ENCODE data around the gene ZNF750.

Gene ZNF750

GRCh38 chr17:82822281-82822680 is 17.5 kb downstream of the ZNF750 start:
- no peak for DNase-seq (ENCODE audit: low read depth)
- TF ChIP-seq MYC (IDR thresholded peaks at IDR 0.05; ENCODE audit: low read depth, low read length) (no peak), CTCF (IDR thresholded peaks at IDR 0.05; ENCODE audit: low read depth, low read length) (no peak), POLR2A (IDR thresholded peaks at IDR 0.05; ENCODE audit: extremely low read depth, insufficient read length) (no peak)
- TF ChIP-seq, protein P1, sequence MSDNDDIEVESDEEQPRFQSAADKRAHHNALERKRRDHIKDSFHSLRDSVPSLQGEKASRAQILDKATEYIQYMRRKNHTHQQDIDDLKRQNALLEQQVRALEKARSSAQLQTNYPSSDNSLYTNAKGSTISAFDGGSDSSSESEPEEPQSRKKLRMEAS (IDR thresholded peaks at IDR 0.05; ENCODE audit: low read depth, low read length), result no peak

GRCh38 chr17:82821554-82821953 is 18.3 kb downstream of the ZNF750 start:
- no peak for DNase-seq (ENCODE audit: low read depth)
- H3K4me3 ChIP-seq (ENCODE audit: low read depth, low read length), result no peak overlapping the region
- TF ChIP-seq MYC (IDR thresholded peaks at IDR 0.05; ENCODE audit: low read depth, low read length) (no peak), CTCF (IDR thresholded peaks at IDR 0.05; ENCODE audit: low read depth, low read length) (no peak), POLR2A (IDR thresholded peaks at IDR 0.05; ENCODE audit: extremely low read depth, insufficient read length) (no peak)
- TF ChIP-seq, protein P1 (IDR thresholded peaks at IDR 0.05; ENCODE audit: low read depth, low read length), result no peak

More at GRCh38 chr17:82822281-82822680, 17.5 kb downstream of the ZNF750 start:
- no peak overlapping the region for H3K4me3 ChIP-seq (ENCODE audit: low read depth, low read length)

GRCh38 chr17:82820278-82821251 is 19.3 kb downstream of the ZNF750 start:
- TF ChIP-seq MYC (IDR thresholded peaks at IDR 0.05; ENCODE audit: low read depth, low read length) (no peak), POLR2A (IDR thresholded peaks at IDR 0.05; ENCODE audit: extremely low read depth, insufficient read length) (no peak), CTCF (IDR thresholded peaks at IDR 0.05; ENCODE audit: low read depth, low read length) (no peak)
- TF ChIP-seq, protein P1 (IDR thresholded peaks at IDR 0.05; ENCODE audit: low read depth, low read length), result no peak
- DNase-seq (ENCODE audit: low read depth), result no peak
- H3K4me3 ChIP-seq (ENCODE audit: low read depth, low read length), result no peak overlapping the region

DNA sequence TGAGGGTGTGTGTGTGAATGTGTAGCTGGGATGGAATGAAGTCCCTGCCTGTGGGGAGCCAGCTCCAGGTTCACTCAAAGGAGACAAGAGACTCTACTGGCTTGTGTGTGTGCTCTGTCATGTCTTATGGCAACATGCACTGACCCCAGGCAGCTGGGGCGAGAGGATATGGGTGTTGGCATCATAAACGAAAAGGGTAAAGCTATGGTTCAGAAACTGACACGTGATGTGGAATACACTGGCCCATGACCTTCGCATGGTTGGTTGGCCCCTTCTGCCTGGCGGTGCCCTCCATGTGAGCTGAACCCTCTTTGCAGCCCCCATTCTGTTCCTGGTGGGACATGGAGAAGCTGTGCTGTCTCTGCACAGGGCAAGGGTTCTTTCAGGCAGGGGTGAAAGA is 21.9 kb downstream of the ZNF750 start:
- DNase-seq (ENCODE audit: low read depth), result no peak
- no peak overlapping the region for H3K4me3 ChIP-seq (ENCODE audit: low read depth, low read length)
- no peak for TF ChIP-seq CTCF (IDR thresholded peaks at IDR 0.05; ENCODE audit: low read depth, low read length)
- TF ChIP-seq MYC (IDR thresholded peaks at IDR 0.05; ENCODE audit: low read depth, low read length), result no peak
- TF ChIP-seq, protein P1 (IDR thresholded peaks at IDR 0.05; ENCODE audit: low read depth, low read length), result no peak
- TF ChIP-seq POLR2A (IDR thresholded peaks at IDR 0.05; ENCODE audit: extremely low read depth, insufficient read length), result no peak

GRCh38 chr17:82816358-82816757 is 23.5 kb downstream of the ZNF750 start:
- DNase-seq (ENCODE audit: low read depth), result no peak
- TF ChIP-seq CTCF (IDR thresholded peaks at IDR 0.05; ENCODE audit: low read depth, low read length) (no peak), POLR2A (IDR thresholded peaks at IDR 0.05; ENCODE audit: extremely low read depth, insufficient read length) (no peak), MYC (IDR thresholded peaks at IDR 0.05; ENCODE audit: low read depth, low read length) (no peak)
- TF ChIP-seq, protein P1 (IDR thresholded peaks at IDR 0.05; ENCODE audit: low read depth, low read length), result no peak
- H3K4me3 ChIP-seq (ENCODE audit: low read depth, low read length), result no peak overlapping the region

All from NB4 (cell line).